ENCODE results near the gene STXBP3. TPM values are rescaled to one million over a fixed set of nuclear protein-coding genes. Genes with fewer than 3 reads are reported as not detected.

STXBP3 gene
- total and polyA plus RNA-seq, 2 of the 13 experiments (the other 11 are each of a cell fraction or from before 2014, with no cell fraction given), result 13.0 to 20.8 TPM

GRCh38 chr1:108704496-108704895, 42.0 kb upstream of the STXBP3 start (continued):
- TF ChIP-seq TRIM22 (IDR thresholded peaks at IDR 0.05) (no peak), SOX6 (IDR thresholded peaks at IDR 0.05) (no peak), SOX6 (CRISPR knock-in tag; IDR thresholded peaks at IDR 0.05) (no peak), TMF1 (CRISPR knock-in tag; IDR thresholded peaks at IDR 0.05; ENCODE audit: low read depth) (no peak), GPN1 (CRISPR knock-in tag; IDR thresholded peaks at IDR 0.05; ENCODE audit: borderline replicate concordance) (no peak), FOXJ3 (CRISPR knock-in tag; IDR thresholded peaks at IDR 0.05; ENCODE audit: borderline replicate concordance) (no peak), MYNN (CRISPR knock-in tag; IDR thresholded peaks at IDR 0.05; ENCODE audit: low read depth) (no peak), CHCHD3 (CRISPR knock-in tag; IDR thresholded peaks at IDR 0.05) (no peak), MAF1 (CRISPR knock-in tag; IDR thresholded peaks at IDR 0.05; ENCODE audit: borderline replicate concordance) (no peak), SNAPC4 (CRISPR knock-in tag; IDR thresholded peaks at IDR 0.05) (no peak)
